Endothelial cell of umbilical vein (primary cell): Measurements from ENCODE around the gene ZBTB7C. TPM values are rescaled to one million over a fixed set of nuclear protein-coding genes. Genes with fewer than 3 reads are reported as not detected.

ENCODE experiments used
- BruUV-seq: library from RNA; stranded (reverse); fragments of 400-500 nt; replicated peaks from 2 replicates; lab custom pipeline; 2021; lab: Mats Ljungman, UMichigan
- CTCF ChIA-PET: fragments of 300-600, 350-600 bp; sonication (Branson Sonifier 250); formaldehyde crosslinking; loops from one replicate; lab custom pipeline; 2021; ENCODE audit warnings: antibody characterized with exemption, inconsistent platforms; lab: Charles Lee
- POLR2A ChIA-PET: fragments of 300-600, 350-600 bp; sonication (Branson Sonifier 250); formaldehyde crosslinking; loops from one replicate; lab custom pipeline; 2021; ENCODE audit warnings: antibody characterized with exemption, inconsistent platforms; lab: Charles Lee
- DNase-seq: peaks from one replicate; pipeline ENCODE4 v3.0.0-alpha.2; 2011; ENCODE audit warnings: low read depth, low spot score
- FAIRE-seq: peaks from 2 replicates; lab custom pipeline; 2011; peaks lifted over from hg19 to GRCh38; lab: Jason Lieb, UNC
- H2AFZ ChIP-seq: 2 replicates; pipeline ENCODE4 v1.6.0; 2012; ENCODE audit warnings: low read depth, low read length, control low read depth, inconsistent platforms
- H3K27ac ChIP-seq: 2 replicates; pipeline ENCODE4 v1.5.1; 2011; ENCODE audit warnings: low read depth, mild to moderate bottlenecking, control low read depth, low read length, moderate library complexity; ENCODE audit not compliant: insufficient read depth
- H3K27me3 ChIP-seq, 2 experiments: 2 replicates each; pipeline versions ENCODE4 v1.6.0 to v1.6.1; 2011; ENCODE audit warnings: low read length in 2 of 2, mixed read lengths in 1 of 2; ENCODE audit not compliant: control insufficient read depth in 2 of 2, insufficient read depth in 2 of 2
- H3K36me3 ChIP-seq, 2 experiments: 2 replicates in 1 of 2; 3 replicates in 1 of 2; pipeline ENCODE4 v1.5.1; 2011; ENCODE audit warnings: low read length in 2 of 2, mild to moderate bottlenecking in 1 of 2, moderate library complexity in 1 of 2; ENCODE audit not compliant: control insufficient read depth in 2 of 2, insufficient read depth in 2 of 2; ENCODE audit errors: extremely low read depth in 1 of 2
- H3K4me1 ChIP-seq: 3 replicates; pipeline ENCODE4 v1.5.1; 2011; ENCODE audit warnings: mild to moderate bottlenecking, low read length; ENCODE audit not compliant: control insufficient read depth, insufficient read depth; ENCODE audit errors: extremely low read depth
- H3K4me2 ChIP-seq: 2 replicates; pipeline ENCODE4 v1.6.1; 2011; ENCODE audit warnings: low read length, control low read depth, mixed read lengths; ENCODE audit not compliant: insufficient read depth
- H3K4me3 ChIP-seq, 3 experiments: fragments of 200-600 bp in 1 of 3; sonication (generic), shearing (Covaris generic) in 1 of 3; replicated peaks in 1 of 3; 2 replicates each; pipeline ENCODE4 v1.5.1; 2011 to 2016; ENCODE audit warnings: control low read depth in 3 of 3, low read length in 3 of 3, mild to moderate bottlenecking in 2 of 3, inconsistent platforms in 1 of 3, low read depth in 1 of 3, moderate library complexity in 1 of 3; ENCODE audit not compliant: insufficient read depth in 1 of 3
- H3K79me2 ChIP-seq: 2 replicates; pipeline ENCODE4 v1.6.0; 2012; ENCODE audit warnings: low read length, inconsistent platforms; ENCODE audit not compliant: control insufficient read depth, insufficient read depth
- H3K9ac ChIP-seq: replicated peaks from 2 replicates; pipeline ENCODE3; 2011; ENCODE audit warnings: low read length, control low read depth; ENCODE audit not compliant: insufficient read depth; ENCODE audit errors: extremely low read depth
- H3K9me1 ChIP-seq: replicated peaks from 3 replicates; pipeline ENCODE4 v1.6.0; 2011; ENCODE audit warnings: mild to moderate bottlenecking, low read length; ENCODE audit not compliant: control insufficient read depth, insufficient read depth; ENCODE audit errors: extremely low read depth
- H3K9me3 ChIP-seq: replicated peaks from 2 replicates; pipeline ENCODE4 v1.5.1; 2012; ENCODE audit warnings: low read length, inconsistent platforms; ENCODE audit not compliant: control insufficient read depth, insufficient read depth
- H4K20me1 ChIP-seq: replicated peaks from 2 replicates; pipeline ENCODE3; 2011; ENCODE audit warnings: mild to moderate bottlenecking, low read length; ENCODE audit not compliant: control insufficient read depth, insufficient read depth; ENCODE audit errors: extremely low read depth
- EZH2 ChIP-seq: IDR thresholded peaks from 2 replicates; pipeline ENCODE4 v1.6.1; 2012; ENCODE audit warnings: borderline replicate concordance, low read depth, mild to moderate bottlenecking, moderate library complexity, low read length, inconsistent platforms; ENCODE audit not compliant: severe bottlenecking
- FOS ChIP-seq: IDR thresholded peaks from 2 replicates; pipeline ENCODE4 v1.6.1; 2011; ENCODE audit warnings: mild to moderate bottlenecking, low read length, moderate library complexity, borderline replicate concordance; ENCODE audit not compliant: insufficient read depth
- GATA2 ChIP-seq: IDR thresholded peaks from 2 replicates; pipeline ENCODE4 v1.7.0; 2011; ENCODE audit warnings: low read depth, mild to moderate bottlenecking, moderate library complexity, mixed read lengths, low read length; ENCODE audit not compliant: insufficient read length, insufficient read depth
- JUN ChIP-seq: IDR thresholded peaks from 2 replicates; pipeline ENCODE4 v1.6.1; 2011; ENCODE audit warnings: borderline replicate concordance, low read depth; ENCODE audit not compliant: insufficient read length, insufficient read depth
- MYC ChIP-seq: IDR thresholded peaks from one replicate; pipeline ENCODE4 v1.6.1; 2011; ENCODE audit warnings: mild to moderate bottlenecking, low read depth, low read length
- POLR2A ChIP-seq: IDR thresholded peaks from 2 replicates; pipeline ENCODE4 v1.6.1; 2012; ENCODE audit warnings: low read depth, mild to moderate bottlenecking, control low read depth, low read length
- POLR2AphosphoS5 ChIP-seq: IDR thresholded peaks from 2 replicates; pipeline ENCODE4 v1.6.1; 2012; ENCODE audit warnings: low read depth, mild to moderate bottlenecking, control low read depth, low read length, moderate library complexity; ENCODE audit not compliant: insufficient read depth
- dilution Hi-C: fragments of 300-500 bp; cut with MboI; formaldehyde crosslinking; loops from one replicate; pipeline ENCODE4 v1.15.0; 2019; ENCODE audit warnings: low sequenced_read_pairs; ENCODE audit not compliant: extremely low pct_ligation_motif_present
- intact Hi-C: fragments of 100-400 bp; cut with micrococcal nuclease; formaldehyde crosslinking; loops from one replicate; pipeline ENCODE4 v1.10.0; 2022
- polyA plus RNA-seq, 4 experiments: library from polyadenylated mRNA; depleted of rRNA in 3 of 4; stranded (reverse) in 3 of 4; unstranded in 1 of 4; fragments of >200 nt; gene quantifications; 2 replicates each; pipeline versions ENCODE4 v1.2.1 to v1.2.3, GENCODE V29; 2011 to 2012; ENCODE audit warnings: missing spikeins in 1 of 4
- total RNA-seq: library from RNA; stranded (reverse); gene quantifications from 2 replicates; pipeline ENCODE4 v1.2.3, GENCODE V29; 2021
- TF ChIP-seq, protein P1 (sequence below): IDR thresholded peaks from 2 replicates; pipeline ENCODE4 v1.6.1; 2011; ENCODE audit not compliant: insufficient read depth, insufficient read length
- TF ChIP-seq, protein P2 (sequence below), 2 donors: IDR thresholded peaks; 1 replicate in 1 of 2; 2 replicates in 1 of 2; pipeline ENCODE4 v1.5.1; 2011; ENCODE audit warnings: low read length in 2 of 2, mild to moderate bottlenecking in 2 of 2, moderate library complexity in 2 of 2, control low read depth in 1 of 2, inconsistent platforms in 1 of 2, low read depth in 1 of 2; ENCODE audit not compliant: insufficient read depth in 1 of 2; ENCODE audit errors: extremely low read depth in 1 of 2

ZBTB7C gene
- total and polyA plus RNA-seq, 2 donors (not counting 3 experiments of a cell fraction or from before 2014, with no cell fraction given), result not detected

DNA sequence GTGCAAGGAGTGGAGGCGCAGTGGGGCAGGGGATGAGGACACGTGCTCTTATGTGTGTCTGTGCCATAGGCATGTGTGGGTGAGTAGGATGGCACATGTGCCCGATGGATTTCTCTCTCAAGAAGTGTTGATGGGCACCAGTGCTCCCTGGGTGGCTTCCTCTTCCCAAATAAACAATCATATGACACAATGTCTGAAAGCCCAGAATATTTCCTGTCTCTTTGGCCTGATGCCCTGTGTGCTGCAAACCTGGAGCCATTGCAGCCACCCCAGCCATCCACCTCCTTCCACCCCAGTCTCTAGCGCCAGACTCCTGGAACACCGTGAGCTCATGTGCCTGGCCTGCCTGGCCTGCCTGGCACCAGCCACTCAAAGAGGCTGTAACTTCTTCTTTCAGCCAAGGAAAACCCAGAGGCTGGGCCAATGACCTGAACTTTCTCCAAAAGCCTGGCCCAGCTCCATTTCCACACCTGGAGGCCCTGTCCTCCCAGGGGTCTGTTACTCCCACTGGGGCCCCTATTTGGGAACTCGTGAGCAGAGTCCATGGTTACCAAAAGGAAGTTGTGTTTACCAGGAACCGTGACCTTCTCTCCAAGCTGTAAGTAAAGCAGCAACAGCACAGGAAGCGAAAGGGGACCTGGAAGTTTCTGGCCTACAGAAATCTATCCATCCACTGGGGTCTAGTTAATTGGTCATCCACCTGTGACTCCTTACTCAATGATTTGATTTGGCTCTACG lies 9.5 kb upstream of the ZBTB7C start:
- DNase-seq, result no peak
- no peak for TF ChIP-seq POLR2A
- TF ChIP-seq, protein P1, sequence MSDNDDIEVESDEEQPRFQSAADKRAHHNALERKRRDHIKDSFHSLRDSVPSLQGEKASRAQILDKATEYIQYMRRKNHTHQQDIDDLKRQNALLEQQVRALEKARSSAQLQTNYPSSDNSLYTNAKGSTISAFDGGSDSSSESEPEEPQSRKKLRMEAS, result no peak
- no peak for TF ChIP-seq EZH2
- TF ChIP-seq JUN, result no peak
- TF ChIP-seq GATA2, result no peak
- TF ChIP-seq MYC, result no peak
- no peak for TF ChIP-seq POLR2AphosphoS5
- TF ChIP-seq FOS, result no peak
- TF ChIP-seq, protein P2, sequence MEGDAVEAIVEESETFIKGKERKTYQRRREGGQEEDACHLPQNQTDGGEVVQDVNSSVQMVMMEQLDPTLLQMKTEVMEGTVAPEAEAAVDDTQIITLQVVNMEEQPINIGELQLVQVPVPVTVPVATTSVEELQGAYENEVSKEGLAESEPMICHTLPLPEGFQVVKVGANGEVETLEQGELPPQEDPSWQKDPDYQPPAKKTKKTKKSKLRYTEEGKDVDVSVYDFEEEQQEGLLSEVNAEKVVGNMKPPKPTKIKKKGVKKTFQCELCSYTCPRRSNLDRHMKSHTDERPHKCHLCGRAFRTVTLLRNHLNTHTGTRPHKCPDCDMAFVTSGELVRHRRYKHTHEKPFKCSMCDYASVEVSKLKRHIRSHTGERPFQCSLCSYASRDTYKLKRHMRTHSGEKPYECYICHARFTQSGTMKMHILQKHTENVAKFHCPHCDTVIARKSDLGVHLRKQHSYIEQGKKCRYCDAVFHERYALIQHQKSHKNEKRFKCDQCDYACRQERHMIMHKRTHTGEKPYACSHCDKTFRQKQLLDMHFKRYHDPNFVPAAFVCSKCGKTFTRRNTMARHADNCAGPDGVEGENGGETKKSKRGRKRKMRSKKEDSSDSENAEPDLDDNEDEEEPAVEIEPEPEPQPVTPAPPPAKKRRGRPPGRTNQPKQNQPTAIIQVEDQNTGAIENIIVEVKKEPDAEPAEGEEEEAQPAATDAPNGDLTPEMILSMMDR (IDR thresholded peaks at IDR 0.05; ENCODE audit: extremely low read depth in 1 of 2, insufficient read depth in 1 of 2, low read depth in 1 of 2, low read length in 2 of 2), result no peak
- no peaks in the 10 kb centered on the region for H3K4me1 ChIP-seq
- no peak overlapping the region for H3K4me3 ChIP-seq
- no TSS peak for BruUV-seq
- no peaks in the 10 kb centered on the region for H3K36me3 ChIP-seq
- H3K9ac ChIP-seq, result no peak overlapping the region
- no peak overlapping the region for H3K4me2 ChIP-seq
- H3K9me1 ChIP-seq, result no peaks in the 10 kb centered on the region
- FAIRE-seq, result no peak
- H2AFZ ChIP-seq, result no peak overlapping the region
- H3K79me2 ChIP-seq, result no peaks in the 10 kb centered on the region
- ChIA-PET CTCF (interaction anchor here (0.6 kb wide), 1 partner anchor 9 kb away, joined by 3 read pairs; no protein-coding TSS in a partner anchor), POLR2A (no interaction called here)
- dilution Hi-C loops (no loop called here), intact Hi-C loops (loop anchor here (10.0 kb wide), 1 partner anchor 254 kb away; no protein-coding TSS in a partner anchor)
- H3K9me3 ChIP-seq, result no peaks in the 10 kb centered on the region
- no peaks in the 10 kb centered on the region for H4K20me1 ChIP-seq
- H3K27ac ChIP-seq, result no peak overlapping the region
- peaks cover 9 to 34% of the 10 kb centered on the region in 2 experiments for H3K27me3 ChIP-seq
